Transverse colon (tissue), 4 donors: ENCODE measurements around the gene ERVFRD-1. TPM values are rescaled to one million over a fixed set of nuclear protein-coding genes. Genes with fewer than 3 reads are reported as not detected.

Source experiments
- DNase-seq: peaks from one replicate; pipeline ENCODE4 v3.0.0-alpha.2; 2019
- H3K27ac ChIP-seq, 4 donors: fragments of 200-600 bp; sonication (generic); 2 replicates each; pipeline ENCODE4 v1.5.1; 2016 to 2018; ENCODE audit warnings: inconsistent platforms in 4 of 4
- H3K27me3 ChIP-seq: fragments of 200-600 bp; sonication (generic); 2 replicates; pipeline ENCODE4 v1.5.1; 2017; ENCODE audit warnings: inconsistent platforms
- H3K36me3 ChIP-seq, 4 donors: fragments of 200-600 bp; sonication (generic); 2 replicates each; pipeline ENCODE4 v1.5.1; 2017 to 2019; ENCODE audit warnings: inconsistent platforms in 4 of 4
- H3K4me1 ChIP-seq, 4 donors: fragments of 200-600 bp; sonication (generic); 2 replicates each; pipeline ENCODE4 v1.5.1; 2017 to 2020; ENCODE audit warnings: inconsistent platforms in 4 of 4
- H3K4me3 ChIP-seq, 4 donors: fragments of 200-600 bp; sonication (generic); 1 replicate in 1 of 4; 2 replicates in 3 of 4; pipeline versions ENCODE4 v1.5.1 to v1.6.1; 2017 to 2019; ENCODE audit warnings: inconsistent platforms in 4 of 4
- H3K9me3 ChIP-seq, 2 donors: fragments of 200-600 bp; sonication (generic); 2 replicates each; pipeline ENCODE4 v1.5.1; 2017 to 2019; ENCODE audit warnings: inconsistent platforms in 2 of 2
- CTCF ChIP-seq, 5 experiments: fragments of 200-600 bp in 3 of 5; fragments of 450-650 bp in 2 of 5; sonication (generic) in 3 of 5; IDR thresholded peaks; 1 replicate in 2 of 5; 2 replicates in 3 of 5; pipeline ENCODE4 v1.5.1; 2016 to 2017; ENCODE audit warnings: antibody characterized with exemption in 5 of 5, inconsistent platforms in 3 of 5, mild to moderate bottlenecking in 2 of 5, moderate library complexity in 1 of 5
- EP300 ChIP-seq: sonication (generic); formaldehyde crosslinking; IDR thresholded peaks from one replicate; pipeline ENCODE4 v1.6.1; 2017; ENCODE audit warnings: antibody characterized with exemption, low read depth
- POLR2A ChIP-seq: fragments of 450-650 bp; IDR thresholded peaks from one replicate; pipeline ENCODE4 v1.6.1; 2016; ENCODE audit warnings: antibody characterized with exemption, mild to moderate bottlenecking, moderate library complexity
- POLR2AphosphoS5 ChIP-seq, 3 donors: sonication (generic); formaldehyde crosslinking; IDR thresholded peaks; one replicate each; pipeline ENCODE4 v1.6.1; 2016; ENCODE audit warnings: antibody characterized with exemption in 3 of 3
- WGBS, 2 donors: methylation state at CpG; one replicate each; pipeline ENCODE4 v1.1.5; 2018; ENCODE audit warnings: low coverage in 1 of 2; 5-methylcytosine and 5-hydroxymethylcytosine counted together
- in situ Hi-C, 4 donors: fragments of 200-750 bp; cut with MboI; loops; one replicate each; pipeline versions ENCODE4 v1.15.0 to v1.15.1; 2017; ENCODE audit warnings: low sequenced_read_pairs in 3 of 4, low pct_ligation_motif_present in 1 of 4, low pct_unique_long_range_greater_than_20kb in 1 of 4
- intact Hi-C: fragments of 100-400 bp; cut with DNase I; formaldehyde crosslinking; loops from one replicate; pipeline ENCODE4 v1.15.1; 2023; ENCODE audit warnings: low total_unique reads
- total RNA-seq, 4 donors: library from RNA; depleted of rRNA; stranded (reverse); fragments of >200 nt; gene quantifications; one replicate each; pipeline ENCODE4 v1.1.0, GENCODE V29; 2016

The ERVFRD-1 gene
- total RNA-seq, 4 donors from 2014 or later: not detected

- H3K36me3 ChIP-seq: no peaks in the 10 kb centered on the region
- no peak overlapping the region for H3K4me3 ChIP-seq
- TF ChIP-seq POLR2AphosphoS5 (IDR thresholded peaks at IDR 0.05) (no peak), CTCF (IDR thresholded peaks at IDR 0.05) (no peak), EP300 (no peak), POLR2A (no peak)
- H3K27ac ChIP-seq: no peak overlapping the region
- no peak for DNase-seq
- in situ Hi-C loops: no loop called here
- peaks cover 0 to 4% of the 10 kb centered on the region in 2 donors for H3K9me3 ChIP-seq
- no peaks in the 10 kb centered on the region for H3K27me3 ChIP-seq
- intact Hi-C loops: no loop called here
- no peaks in the 10 kb centered on the region for H3K4me1 ChIP-seq
Observed at GRCh38 chr6:11152581-11152980, 41.1 kb upstream of the ERVFRD-1 start.

- H3K4me3 ChIP-seq: no peak overlapping the region
- in situ Hi-C loops: no loop called here
- no peaks in the 10 kb centered on the region for H3K4me1 ChIP-seq
- 91% methylated on average over 1 of the region's 1 CpG; no CpG with 5 or more reads in 1 of the 2 donors for WGBS, 2 donors
- TF ChIP-seq POLR2AphosphoS5 (IDR thresholded peaks at IDR 0.05) (no peak), CTCF (IDR thresholded peaks at IDR 0.05) (no peak), EP300 (no peak), POLR2A (no peak)
- H3K27ac ChIP-seq: no peak overlapping the region
- intact Hi-C loops: no loop called here
- DNase-seq: no peak
- no peaks in the 10 kb centered on the region for H3K36me3 ChIP-seq
- H3K27me3 ChIP-seq: no peaks in the 10 kb centered on the region
- H3K9me3 ChIP-seq: no peaks in the 10 kb centered on the region
Observed at GRCh38 chr6:11151488-11151887, 40.0 kb upstream of the ERVFRD-1 start.

GRCh38 chr6:11149551-11149950 is 38.0 kb upstream of the ERVFRD-1 start:
- in situ Hi-C loops: loop anchor here in 2 of 4 donors (10.0 kb wide), 2 partner anchors 345 to 425 kb away; no protein-coding TSS in a partner anchor
- WGBS, 2 donors: 84 to 95% methylated on average over 3 of the region's 3 CpGs
- intact Hi-C loops: no loop called here

GRCh38 chr6:11146117-11146826 is 34.7 kb upstream of the ERVFRD-1 start:
- DNase-seq: no peak
- no peak for TF ChIP-seq CTCF (IDR thresholded peaks at IDR 0.05)
- TF ChIP-seq POLR2A: no peak
- no peak for TF ChIP-seq EP300
- no peak for TF ChIP-seq POLR2AphosphoS5 (IDR thresholded peaks at IDR 0.05)
- in situ Hi-C loops (loop anchor here in 2 of 4 donors (10.0 kb wide), 2 partner anchors 349 to 429 kb away; no protein-coding TSS in a partner anchor), intact Hi-C loops (no loop called here)
- H3K36me3 ChIP-seq: no peaks in the 10 kb centered on the region
- H3K9me3 ChIP-seq: no peaks in the 10 kb centered on the region
- H3K27me3 ChIP-seq: no peaks in the 10 kb centered on the region
- no peak overlapping the region for H3K27ac ChIP-seq
- no peak overlapping the region for H3K4me3 ChIP-seq
- H3K4me1 ChIP-seq: peaks cover 0 to 6% (median 0%) of the 10 kb centered on the region in 4 donors
- 100% methylated on average over 3 to 4 of the region's 4 CpGs for WGBS, 2 donors

More at GRCh38 chr6:11149551-11149950, 38.0 kb upstream of the ERVFRD-1 start:
- no peak overlapping the region for H3K4me3 ChIP-seq
- H3K36me3 ChIP-seq: no peaks in the 10 kb centered on the region
- H3K9me3 ChIP-seq: no peaks in the 10 kb centered on the region
- H3K4me1 ChIP-seq: peaks cover 0 to 2% (median 0%) of the 10 kb centered on the region in 4 donors
- no peak for DNase-seq
- H3K27ac ChIP-seq: no peak overlapping the region
- TF ChIP-seq EP300 (no peak), POLR2A (no peak), POLR2AphosphoS5 (IDR thresholded peaks at IDR 0.05) (no peak), CTCF (IDR thresholded peaks at IDR 0.05) (no peak)
- no peaks in the 10 kb centered on the region for H3K27me3 ChIP-seq
